NT2/D1 (cell line): ENCODE results near the gene SLC6A17.

Experiments used
- DNase-seq: peaks from one replicate; pipeline ENCODE4 v3.0.0-alpha.2; 2011; ENCODE audit warnings: low read depth, low spot score
- H3K27me3 ChIP-seq: 2 replicates; pipeline ENCODE4 v1.6.0; 2011; ENCODE audit warnings: mild to moderate bottlenecking; ENCODE audit not compliant: insufficient read length, insufficient read depth
- H3K36me3 ChIP-seq: 2 replicates; pipeline ENCODE4 v1.6.1; 2011; ENCODE audit warnings: mild to moderate bottlenecking, low read length, mixed read lengths; ENCODE audit not compliant: insufficient read depth, insufficient read length
- H3K4me1 ChIP-seq: 2 replicates; pipeline ENCODE4 v1.5.1; 2011; ENCODE audit not compliant: insufficient read depth, insufficient read length
- H3K4me3 ChIP-seq: 2 replicates; pipeline ENCODE4 v1.5.1; 2011; ENCODE audit warnings: low read depth; ENCODE audit not compliant: insufficient read length
- H3K9ac ChIP-seq: 2 replicates; pipeline ENCODE4 v1.6.0; 2011; ENCODE audit warnings: low read depth; ENCODE audit not compliant: insufficient read length
- H3K9me3 ChIP-seq: 2 replicates; pipeline ENCODE4 v1.5.1; 2011; ENCODE audit warnings: mild to moderate bottlenecking, low read length; ENCODE audit not compliant: insufficient read depth
- SUZ12 ChIP-seq: IDR thresholded peaks from 2 replicates; pipeline ENCODE4 v1.6.1; 2011; ENCODE audit not compliant: insufficient read length, insufficient read depth; ENCODE audit errors: extremely low read depth
- YY1 ChIP-seq: IDR thresholded peaks from 2 replicates; pipeline ENCODE4 v1.6.1; 2011; ENCODE audit not compliant: insufficient read length, insufficient read depth
- ZNF274 ChIP-seq: IDR thresholded peaks from 2 replicates; pipeline ENCODE4 v1.6.1; 2011; ENCODE audit warnings: mild to moderate bottlenecking, low read depth, low read length

Gene SLC6A17

DNA sequence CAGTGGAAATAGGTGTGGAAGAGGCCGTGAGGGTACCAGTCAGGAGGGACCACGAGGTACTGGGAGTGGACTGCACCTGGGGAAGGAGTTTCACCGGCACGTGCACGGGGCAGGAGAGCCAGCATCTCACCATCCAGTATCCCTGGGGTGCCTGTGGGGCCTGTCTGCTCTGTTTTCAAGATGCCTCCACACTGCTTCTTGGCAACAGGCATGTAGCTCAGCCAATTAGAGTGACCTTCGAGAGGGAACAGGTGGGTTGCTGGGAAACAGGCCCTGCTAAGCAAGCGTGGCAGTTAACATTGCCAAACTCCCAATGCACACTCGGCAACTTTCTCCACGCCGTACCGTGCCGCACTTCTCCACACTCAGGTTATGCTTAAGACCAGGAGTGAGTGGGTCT, 77.5 kb downstream of the SLC6A17 start:
- DNase-seq: no peak
- H3K4me1 ChIP-seq: peaks cover 12% of the 10 kb centered on the region
- H3K9me3 ChIP-seq: peaks cover 13% of the 10 kb centered on the region; the same call in 1 of the 2 replicates
- H3K9ac ChIP-seq: no peak overlapping the region
- no peak overlapping the region for H3K4me3 ChIP-seq
- H3K36me3 ChIP-seq: peaks cover 67% of the 10 kb centered on the region
- no peaks in the 10 kb centered on the region for H3K27me3 ChIP-seq
- TF ChIP-seq YY1 (no peak), ZNF274 (no peak), SUZ12 (no peak)

DNA sequence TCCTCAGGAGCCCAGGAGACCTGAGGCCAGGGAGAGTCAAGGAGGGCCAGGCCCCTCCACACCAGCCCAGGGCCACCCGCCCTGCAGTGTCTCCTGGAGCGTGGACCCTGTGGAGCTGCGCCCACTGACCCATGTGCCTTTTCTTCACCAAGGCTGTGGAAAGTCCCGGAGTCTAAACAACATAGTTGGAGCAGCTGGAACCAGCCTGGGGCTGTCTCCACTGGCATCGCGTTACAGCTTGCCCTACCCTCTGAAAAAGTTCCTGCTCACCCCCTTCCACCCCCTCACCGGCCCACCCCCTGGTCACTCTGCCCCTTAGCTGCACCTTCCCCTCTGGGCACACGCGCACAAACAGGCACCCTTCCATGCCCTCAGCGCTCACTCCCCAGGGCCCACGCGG, 78.1 kb downstream of the SLC6A17 start:
- TF ChIP-seq ZNF274: no peak
- no peak for TF ChIP-seq SUZ12
- TF ChIP-seq YY1: no peak
- DNase-seq: no peak
- H3K27me3 ChIP-seq: no peaks in the 10 kb centered on the region
- H3K4me3 ChIP-seq: no peak overlapping the region
- peaks cover 12% of the 10 kb centered on the region for H3K4me1 ChIP-seq
- no peak overlapping the region for H3K9ac ChIP-seq
- H3K36me3 ChIP-seq: peaks cover 66% of the 10 kb centered on the region
- peaks cover 19% of the 10 kb centered on the region; the same call in 1 of the 2 replicates for H3K9me3 ChIP-seq

DNA sequence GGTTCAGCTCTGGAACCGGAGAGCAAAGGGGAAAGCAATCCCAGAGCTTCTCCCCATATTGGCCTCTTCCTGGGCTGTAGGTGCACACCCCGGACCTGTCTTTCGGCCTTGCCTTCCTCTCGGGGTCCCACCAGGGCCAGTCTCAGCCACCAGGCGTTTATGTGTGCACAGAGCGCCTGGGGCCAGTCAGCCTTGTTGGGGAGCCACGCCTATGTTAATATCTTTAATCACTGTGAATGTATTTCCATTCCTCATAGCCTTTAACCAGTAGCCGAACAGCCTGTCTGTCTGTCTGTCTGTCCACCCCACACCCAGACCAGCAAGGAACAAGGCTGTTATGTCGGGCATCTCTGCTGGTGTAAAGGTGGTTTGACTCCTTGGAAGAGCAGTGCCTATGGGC, 78.6 kb downstream of the SLC6A17 start:
- Histone ChIP-seq H3K9ac (no peak overlapping the region), H3K27me3 (no peaks in the 10 kb centered on the region), H3K9me3 (peaks cover 19% of the 10 kb centered on the region; the same call in 1 of the 2 replicates), H3K36me3 (peaks cover 61% of the 10 kb centered on the region), H3K4me3 (no peak overlapping the region), H3K4me1 (peaks cover 16% of the 10 kb centered on the region)
- no peak for DNase-seq
- no peak for TF ChIP-seq ZNF274
- TF ChIP-seq SUZ12: no peak
- TF ChIP-seq YY1: no peak

DNA sequence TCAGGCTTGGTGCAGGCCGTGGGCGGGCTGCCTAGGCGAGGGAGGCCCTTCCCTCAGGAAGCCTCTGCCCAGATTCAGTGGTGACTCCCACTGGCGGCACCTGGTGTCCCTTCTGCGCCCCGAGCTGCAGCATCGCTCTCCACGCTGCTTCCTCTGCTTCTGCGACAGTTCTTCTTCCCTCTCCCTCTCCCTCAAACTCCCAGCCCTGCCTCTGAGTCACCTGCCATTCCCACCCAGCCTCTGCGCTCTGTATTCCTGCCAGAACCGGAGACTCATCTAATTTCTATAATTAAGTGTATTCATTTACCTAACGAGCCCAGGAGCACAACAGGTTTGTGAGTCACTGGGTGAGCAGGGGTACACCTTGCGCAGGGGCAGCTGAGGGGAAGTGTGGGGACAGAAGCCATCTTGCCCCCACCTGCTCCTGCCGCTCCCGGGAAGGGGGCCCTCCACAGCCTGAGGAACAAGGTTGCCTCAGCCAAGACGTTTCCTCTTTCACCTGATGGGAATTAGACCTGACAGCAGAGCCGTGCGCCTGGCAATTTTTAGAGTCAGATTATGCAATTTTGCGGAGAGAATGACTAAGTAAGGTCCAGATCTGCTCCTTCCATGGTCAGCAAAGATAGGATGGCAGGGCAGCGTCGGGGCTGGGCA, 79.2 kb downstream of the SLC6A17 start:
- Histone ChIP-seq H3K9ac (no peak overlapping the region), H3K9me3 (peaks cover 19% of the 10 kb centered on the region; the same call in 1 of the 2 replicates), H3K4me1 (peaks cover 17% of the 10 kb centered on the region), H3K36me3 (peaks cover 55% of the 10 kb centered on the region), H3K27me3 (no peaks in the 10 kb centered on the region), H3K4me3 (no peak overlapping the region)
- DNase-seq: no peak
- TF ChIP-seq ZNF274 (no peak), YY1 (no peak), SUZ12 (no peak)

DNA sequence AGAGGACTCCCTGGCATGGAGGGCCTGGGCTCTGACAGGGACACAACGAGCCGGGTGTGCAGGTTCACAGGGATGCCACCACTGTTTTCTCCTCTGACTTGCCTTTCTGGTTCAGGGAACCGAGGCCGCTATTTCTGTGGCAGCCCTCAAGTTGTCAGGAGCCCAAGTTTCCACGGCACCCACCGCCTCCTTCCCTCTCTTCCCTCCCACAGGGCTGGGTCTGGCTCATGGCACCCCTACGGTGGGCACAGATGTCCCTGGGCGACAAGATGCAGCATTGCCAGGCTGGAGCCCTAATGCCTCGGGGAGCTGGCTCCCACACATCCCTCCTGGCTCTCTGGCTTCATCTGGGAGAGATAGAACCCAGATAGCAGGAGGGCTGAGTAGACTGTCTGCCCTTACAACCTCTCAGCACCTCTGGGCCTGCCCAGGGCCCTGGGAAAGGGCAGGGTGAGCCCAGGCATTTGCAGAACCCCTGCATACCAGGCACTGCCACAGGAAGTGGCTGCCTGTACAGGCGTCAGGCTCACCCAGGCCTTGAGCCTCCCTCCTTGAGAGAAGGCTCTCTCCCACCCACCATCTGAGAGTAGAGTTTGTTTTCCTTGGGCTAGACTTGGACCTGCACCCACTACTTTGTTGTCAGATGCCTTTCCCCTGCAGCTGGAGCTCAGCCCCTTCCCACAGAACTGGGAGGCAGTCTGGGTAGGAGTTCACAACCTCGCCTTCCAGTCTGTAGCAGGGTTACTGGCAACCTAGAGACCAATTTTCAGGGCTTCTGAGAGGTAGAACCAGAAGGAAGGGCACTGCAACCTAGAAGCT, 80.3 kb downstream of the SLC6A17 start:
- Histone ChIP-seq H3K9me3 (peaks cover 19% of the 10 kb centered on the region; the same call in 1 of the 2 replicates), H3K4me3 (no peak overlapping the region), H3K4me1 (peaks cover 20% of the 10 kb centered on the region), H3K9ac (no peak overlapping the region), H3K36me3 (peaks cover 51% of the 10 kb centered on the region), H3K27me3 (no peaks in the 10 kb centered on the region)
- TF ChIP-seq SUZ12: no peak
- no peak for TF ChIP-seq ZNF274
- no peak for TF ChIP-seq YY1
- no peak for DNase-seq

DNA sequence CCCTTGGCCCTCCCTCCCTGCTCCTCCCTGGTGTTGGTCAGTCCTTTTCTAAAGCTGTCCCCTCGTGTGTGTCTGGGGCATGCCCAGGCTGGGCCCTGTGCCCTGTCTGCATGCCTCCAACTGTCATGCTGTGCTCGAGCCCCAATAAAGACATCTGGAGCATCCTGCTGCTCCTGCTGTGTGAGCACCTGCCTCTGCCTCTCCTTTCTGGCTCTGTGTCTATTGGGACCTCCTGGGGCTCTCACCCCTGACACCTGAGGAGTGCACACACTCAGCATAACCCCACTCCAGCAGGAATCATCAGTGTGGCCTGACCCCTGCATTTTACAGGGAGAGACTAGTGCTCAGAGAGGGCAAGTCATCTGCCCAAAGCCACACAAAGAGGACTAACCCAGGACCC, 83.6 kb downstream of the SLC6A17 start:
- Histone ChIP-seq H3K4me1 (peaks cover 17% of the 10 kb centered on the region), H3K9ac (no peak overlapping the region), H3K36me3 (peaks cover 23% of the 10 kb centered on the region), H3K4me3 (no peak overlapping the region), H3K9me3 (peaks cover 19% of the 10 kb centered on the region; the same call in 1 of the 2 replicates), H3K27me3 (no peaks in the 10 kb centered on the region)
- DNase-seq: no peak
- TF ChIP-seq SUZ12 (no peak), ZNF274 (no peak), YY1 (no peak)

DNA sequence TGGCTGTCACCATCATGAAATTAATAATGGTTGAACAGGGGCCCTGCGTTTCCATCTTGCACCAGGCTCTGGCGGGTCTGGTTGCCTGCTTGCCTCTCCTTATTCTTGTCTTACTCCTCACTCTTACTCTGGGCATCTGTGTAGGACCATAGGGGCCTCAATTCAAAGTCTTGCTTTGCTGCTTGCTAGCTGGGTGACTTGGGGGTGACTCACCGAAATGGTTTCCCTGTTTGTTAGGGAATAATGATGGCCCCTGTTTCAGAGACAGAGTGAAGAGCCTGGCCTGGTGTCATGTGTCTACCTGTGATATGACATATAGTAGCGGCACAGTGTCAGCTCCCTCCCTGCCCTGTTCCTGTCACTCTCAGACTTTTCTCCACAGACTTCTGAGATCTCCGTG, 84.4 kb downstream of the SLC6A17 start:
- Histone ChIP-seq H3K4me3 (no peak overlapping the region), H3K4me1 (peaks cover 17% of the 10 kb centered on the region), H3K36me3 (peaks cover 21% of the 10 kb centered on the region), H3K9me3 (peaks cover 19% of the 10 kb centered on the region; the same call in 1 of the 2 replicates), H3K9ac (no peak overlapping the region), H3K27me3 (no peaks in the 10 kb centered on the region)
- TF ChIP-seq YY1: no peak
- no peak for TF ChIP-seq SUZ12
- TF ChIP-seq ZNF274: no peak
- no peak for DNase-seq
